Pons (tissue), 1 donor: ENCODE data around the gene RNF207.

Experiments used
- DNase-seq: peaks from one replicate; pipeline ENCODE4 v3.0.0-alpha.2; 2016; ENCODE audit warnings: low spot score

RNF207 gene

GRCh38 chr1:6205849-6206519, at the start of gene RNF207:
RNF207 (plus strand) TSS chr1:6206119; CDS start chr1:6206536, 417 bp downstream.
- DNase-seq, result no peak

GRCh38 chr1:6157132-6157527, 48.8 kb upstream of the RNF207 start:
- DNase-seq, result no peak

GRCh38 chr1:6157528-6158174, 48.3 kb upstream of the RNF207 start:
- DNase-seq, result peak; percentile 2

GRCh38 chr1:6158181-6158580, 47.7 kb upstream of the RNF207 start:
- no peak for DNase-seq

GRCh38 chr1:6162341-6162740, 43.6 kb upstream of the RNF207 start:
- DNase-seq, result no peak

- DNase-seq, result no peak
Measured at GRCh38 chr1:6162773-6163172, 43.1 kb upstream of the RNF207 start.

GRCh38 chr1:6163191-6163972, 42.5 kb upstream of the RNF207 start:
- no peak for DNase-seq

- DNase-seq, result no peak
Measured at GRCh38 chr1:6163973-6164617, 41.8 kb upstream of the RNF207 start.

GRCh38 chr1:6165027-6165426, 40.9 kb upstream of the RNF207 start:
- no peak for DNase-seq

- DNase-seq, result no peak
Measured at GRCh38 chr1:6165441-6165985, 40.4 kb upstream of the RNF207 start.

GRCh38 chr1:6166221-6166620, 39.7 kb upstream of the RNF207 start:
- DNase-seq, result no peak

GRCh38 chr1:6166655-6167390, 39.1 kb upstream of the RNF207 start:
- no peak for DNase-seq

GRCh38 chr1:6167391-6168303, 38.3 kb upstream of the RNF207 start:
- DNase-seq, result no peak

- no peak for DNase-seq
Measured at GRCh38 chr1:6168947-6169586, 36.9 kb upstream of the RNF207 start.

GRCh38 chr1:6170116-6170741, 35.7 kb upstream of the RNF207 start:
- no peak for DNase-seq

- DNase-seq, result no peak
Measured at GRCh38 chr1:6170742-6171201, 35.1 kb upstream of the RNF207 start.

GRCh38 chr1:6171548-6172124, 34.3 kb upstream of the RNF207 start:
- no peak for DNase-seq

- no peak for DNase-seq
Measured at GRCh38 chr1:6172549-6172948, 33.4 kb upstream of the RNF207 start.
